GM23338 (cell line): Measurements from ENCODE around the gene SLCO4A1. TPM values are rescaled to one million over a fixed set of nuclear protein-coding genes. Genes with fewer than 3 reads are reported as not detected.

Experiments
- ATAC-seq: fragments of 200-7000 bp; cut with Tn5 transposase; 3 replicates; pipeline ENCODE4 v1.9.1; 2020
- DNase-seq: peaks from one replicate; pipeline ENCODE4 v3.0.0-alpha.2; 2015; ENCODE audit warnings: low spot score
- H2AFZ ChIP-seq: fragments of 200-600 bp; sonication (generic); 2 replicates; pipeline ENCODE4 v1.8.0; 2016; ENCODE audit warnings: antibody characterized with exemption, mild to moderate bottlenecking, moderate library complexity
- H3F3A ChIP-seq: fragments of 200-600 bp; sonication (generic); replicated peaks from 2 replicates; pipeline ENCODE4 v1.8.0; 2017; ENCODE audit warnings: antibody characterized with exemption, mixed run types, low read depth
- H3K27ac ChIP-seq: fragments of 200-600 bp; sonication (generic); 2 replicates; pipeline ENCODE4 v1.6.1; 2016; ENCODE audit warnings: low read depth
- H3K27me3 ChIP-seq: fragments of 200-600 bp; sonication (generic); 2 replicates; pipeline ENCODE4 v1.8.0; 2016; ENCODE audit warnings: mild to moderate bottlenecking, mixed run types, moderate library complexity; ENCODE audit not compliant: insufficient read depth
- H3K36me3 ChIP-seq: fragments of 200-600 bp; sonication (generic); 2 replicates; pipeline ENCODE4 v1.8.0; 2016; ENCODE audit warnings: mild to moderate bottlenecking; ENCODE audit not compliant: insufficient read depth
- H3K4me1 ChIP-seq: fragments of 200-600 bp; sonication (generic); 2 replicates; pipeline ENCODE4 v1.8.0; 2016; ENCODE audit warnings: mild to moderate bottlenecking, moderate library complexity; ENCODE audit not compliant: insufficient read depth
- H3K4me2 ChIP-seq: fragments of 200-600 bp; sonication (generic); 2 replicates; pipeline ENCODE4 v1.7.1; 2017; ENCODE audit warnings: mixed run types
- H3K4me3 ChIP-seq: fragments of 200-600 bp; sonication (generic); 2 replicates; pipeline ENCODE4 v1.6.1; 2016; ENCODE audit warnings: mixed run types
- H3K79me2 ChIP-seq: fragments of 200-600 bp; sonication (generic); replicated peaks from 2 replicates; pipeline ENCODE4 v1.8.0; 2017; ENCODE audit warnings: mild to moderate bottlenecking; ENCODE audit not compliant: insufficient read depth
- H3K9me2 ChIP-seq: fragments of 200-600 bp; sonication (generic); 2 replicates; pipeline ENCODE4 v1.8.0; 2017; ENCODE audit not compliant: insufficient read depth
- H4K20me1 ChIP-seq: fragments of 200-600 bp; sonication (generic); replicated peaks from 2 replicates; pipeline ENCODE4 v1.8.0; 2017; ENCODE audit warnings: mild to moderate bottlenecking; ENCODE audit not compliant: insufficient read depth
- H3K27ac Mint-ChIP-seq: 2 replicates; pipeline ENCODE4 v1.8.0; 2020; ENCODE audit warnings: inconsistent platforms, mild to moderate bottlenecking, moderate library complexity, mixed read lengths
- H3K27me3 Mint-ChIP-seq: 3 replicates; pipeline ENCODE4 v1.8.0; 2022; ENCODE audit warnings: low read depth, mild to moderate bottlenecking, moderate library complexity, mixed read lengths, inconsistent platforms; ENCODE audit not compliant: insufficient read depth, poor library complexity
- H3K36me3 Mint-ChIP-seq: 3 replicates; pipeline ENCODE4 v1.8.0; 2021; ENCODE audit warnings: low read depth, mild to moderate bottlenecking, inconsistent platforms, moderate library complexity, mixed read lengths
- H3K4me1 Mint-ChIP-seq: 3 replicates; pipeline ENCODE4 v1.8.0; 2020; ENCODE audit warnings: mild to moderate bottlenecking, inconsistent platforms, mixed read lengths
- H3K4me3 Mint-ChIP-seq: 3 replicates; pipeline ENCODE4 v1.8.0; 2021; ENCODE audit warnings: moderate library complexity, mild to moderate bottlenecking, inconsistent platforms, mixed read lengths
- H3K9me3 Mint-ChIP-seq: 3 replicates; pipeline ENCODE4 v1.8.0; 2020; ENCODE audit warnings: moderate library complexity, mild to moderate bottlenecking, inconsistent platforms, mixed read lengths
- EZH2 ChIP-seq: fragments of 200-600 bp; sonication (generic); IDR thresholded peaks from one replicate; pipeline ENCODE4 v1.8.0; 2017; ENCODE audit warnings: antibody characterized with exemption, mild to moderate bottlenecking, low read depth; ENCODE audit not compliant: unreplicated experiment
- JUNB ChIP-seq: IDR thresholded peaks from one replicate; pipeline ENCODE4 v1.6.1; 2016; ENCODE audit warnings: antibody characterized with exemption; ENCODE audit not compliant: unreplicated experiment
- NANOG ChIP-seq: IDR thresholded peaks from 2 replicates; pipeline ENCODE4 v1.6.1; 2016; ENCODE audit warnings: antibody characterized with exemption, borderline replicate concordance
- REST ChIP-seq: IDR thresholded peaks from one replicate; pipeline ENCODE4 v1.6.1; 2018; ENCODE audit warnings: antibody characterized with exemption; ENCODE audit not compliant: unreplicated experiment
- STAT1 ChIP-seq: IDR thresholded peaks from one replicate; pipeline ENCODE4 v1.6.1; 2016; ENCODE audit warnings: antibody characterized with exemption; ENCODE audit not compliant: unreplicated experiment
- ZNF114 ChIP-seq: fragments of 250-450 bp; sonication (Bioruptor Pico); IDR thresholded peaks from 2 replicates; pipeline ENCODE4 v1.5.0; 2020; ENCODE audit warnings: mild to moderate bottlenecking, moderate library complexity
- ZNF331 ChIP-seq: fragments of 250-450 bp; sonication (Bioruptor Pico); IDR thresholded peaks from 2 replicates; pipeline ENCODE4 v1.5.0; 2020; ENCODE audit warnings: low read depth, mild to moderate bottlenecking, moderate library complexity
- ZNF462 ChIP-seq: fragments of 250-450 bp; sonication (Bioruptor Pico); IDR thresholded peaks from 2 replicates; pipeline ENCODE4 v1.5.0; 2020; ENCODE audit warnings: mild to moderate bottlenecking, moderate library complexity
- polyA plus RNA-seq: library from polyadenylated mRNA; unstranded; fragments of >200 nt; fragmentation: Nextera tagmentation; extraction: Ambion mirVana; gene quantifications from 2 replicates; pipeline ENCODE4 v1.2.1, GENCODE V29; 2016
- total RNA-seq: library from RNA; depleted of rRNA; stranded (reverse); fragments of >200 nt; shearing (Covaris generic); gene quantifications from 2 replicates; pipeline ENCODE4 v1.2.3, GENCODE V29; 2014

Gene SLCO4A1
- total and polyA plus RNA-seq, 2 experiments from 2014 or later = 28.5 to 41.6 TPM

GRCh38 chr20:62637110-62637509, 5.2 kb upstream of the SLCO4A1 start:
- no peak for ATAC-seq
- H3K4me1 Mint-ChIP-seq = peaks cover 22% of the 10 kb centered on the region
- no peak for DNase-seq
- Histone ChIP-seq H3F3A (peaks cover 5% of the 10 kb centered on the region; the same call in 1 of the 2 replicates), H3K27ac (no peak overlapping the region), H4K20me1 (no peaks in the 10 kb centered on the region), H2AFZ (no peak overlapping the region), H3K36me3 (no peaks in the 10 kb centered on the region), H3K27me3 (peaks cover 21% of the 10 kb centered on the region), H3K4me2 (no peak overlapping the region), H3K9me2 (no peaks in the 10 kb centered on the region), H3K4me3 (no peak overlapping the region), H3K79me2 (no peaks in the 10 kb centered on the region), H3K4me1 (peaks cover 8% of the 10 kb centered on the region; the same call in 1 of the 2 replicates)
- H3K27me3 Mint-ChIP-seq = peaks cover 22% of the 10 kb centered on the region
- H3K4me3 Mint-ChIP-seq = no peak overlapping the region
- TF ChIP-seq ZNF462 = no peak
- H3K27ac Mint-ChIP-seq = no peak overlapping the region
- H3K36me3 Mint-ChIP-seq = no peaks in the 10 kb centered on the region; the same call in 2 of the 3 replicates
- H3K9me3 Mint-ChIP-seq = no peaks in the 10 kb centered on the region

DNA sequence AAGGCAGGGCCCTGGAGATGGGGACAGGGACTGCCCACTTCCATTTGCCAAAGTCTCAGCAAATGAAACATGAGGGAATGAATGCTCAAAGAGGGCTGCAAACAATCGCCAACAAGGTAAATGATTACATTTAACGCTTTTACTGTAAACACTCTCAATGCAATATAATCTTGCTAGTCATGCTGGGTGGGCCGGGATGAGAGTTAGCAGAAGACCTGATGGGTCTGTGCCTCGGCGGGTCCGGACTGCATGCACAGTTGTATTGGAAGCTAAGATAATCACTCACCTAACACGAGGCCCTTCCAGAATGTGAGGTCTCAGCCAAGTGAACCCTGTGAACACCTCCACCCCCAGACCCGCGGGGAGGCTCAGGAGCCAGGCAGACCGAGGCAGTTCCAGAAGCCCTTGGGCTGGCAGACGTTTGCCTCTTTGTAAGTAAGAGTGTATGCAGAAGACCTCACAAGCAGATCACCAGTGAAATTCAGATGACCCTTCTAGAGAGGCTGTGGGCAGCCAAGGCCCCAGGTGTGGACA, 4.7 kb upstream of the SLCO4A1 start:
- peaks cover 22% of the 10 kb centered on the region for H3K27me3 Mint-ChIP-seq
- H3K36me3 ChIP-seq = no peaks in the 10 kb centered on the region
- no peak overlapping the region for H2AFZ ChIP-seq
- peaks cover 8% of the 10 kb centered on the region; the same call in 1 of the 2 replicates for H3K4me1 ChIP-seq
- no peaks in the 10 kb centered on the region for H3K9me3 Mint-ChIP-seq
- no peak for DNase-seq
- no peak overlapping the region for H3K4me3 Mint-ChIP-seq
- H3K36me3 Mint-ChIP-seq = no peaks in the 10 kb centered on the region; the same call in 2 of the 3 replicates
- H3K9me2 ChIP-seq = no peaks in the 10 kb centered on the region
- H3K27ac Mint-ChIP-seq = no peak overlapping the region
- ATAC-seq = no peak
- peaks cover 5% of the 10 kb centered on the region; the same call in 1 of the 2 replicates for H3F3A ChIP-seq
- H3K79me2 ChIP-seq = no peaks in the 10 kb centered on the region
- H3K4me1 Mint-ChIP-seq = peaks cover 19% of the 10 kb centered on the region
- H3K4me3 ChIP-seq = no peak overlapping the region
- H4K20me1 ChIP-seq = no peaks in the 10 kb centered on the region
- H3K27me3 ChIP-seq = peaks cover 21% of the 10 kb centered on the region
- H3K27ac ChIP-seq = no peak overlapping the region
- H3K4me2 ChIP-seq = no peak overlapping the region
- no peak for TF ChIP-seq NANOG
- TF ChIP-seq EZH2 = no peak
- TF ChIP-seq JUNB = no peak
- no peak for TF ChIP-seq REST
- no peak for TF ChIP-seq ZNF331
- no peak for TF ChIP-seq ZNF114 (CRISPR knock-in tag)
- no peak for TF ChIP-seq STAT1
